ENCODE data around the gene DCUN1D1.

DNA sequence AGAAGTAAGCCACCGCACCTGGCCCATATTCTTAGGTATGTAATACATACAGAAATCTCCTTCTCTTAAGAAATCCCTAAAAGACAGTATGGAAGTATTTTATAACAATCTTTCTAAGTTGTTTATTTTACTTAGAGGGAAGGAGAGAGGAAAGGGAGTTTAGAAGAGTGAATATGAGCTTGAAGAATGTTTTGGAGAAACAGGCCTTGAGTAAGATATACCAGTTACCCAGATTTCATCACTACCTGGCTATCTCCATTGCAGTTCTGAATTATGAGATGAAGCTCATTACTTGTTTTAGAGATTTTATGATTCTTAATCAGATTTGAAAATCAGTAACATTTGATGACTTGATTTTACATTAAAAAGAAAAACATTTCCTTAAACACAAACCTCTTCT is 71.9 kb downstream of the DCUN1D1 start:
- TF ChIP-seq, protein P1, sequence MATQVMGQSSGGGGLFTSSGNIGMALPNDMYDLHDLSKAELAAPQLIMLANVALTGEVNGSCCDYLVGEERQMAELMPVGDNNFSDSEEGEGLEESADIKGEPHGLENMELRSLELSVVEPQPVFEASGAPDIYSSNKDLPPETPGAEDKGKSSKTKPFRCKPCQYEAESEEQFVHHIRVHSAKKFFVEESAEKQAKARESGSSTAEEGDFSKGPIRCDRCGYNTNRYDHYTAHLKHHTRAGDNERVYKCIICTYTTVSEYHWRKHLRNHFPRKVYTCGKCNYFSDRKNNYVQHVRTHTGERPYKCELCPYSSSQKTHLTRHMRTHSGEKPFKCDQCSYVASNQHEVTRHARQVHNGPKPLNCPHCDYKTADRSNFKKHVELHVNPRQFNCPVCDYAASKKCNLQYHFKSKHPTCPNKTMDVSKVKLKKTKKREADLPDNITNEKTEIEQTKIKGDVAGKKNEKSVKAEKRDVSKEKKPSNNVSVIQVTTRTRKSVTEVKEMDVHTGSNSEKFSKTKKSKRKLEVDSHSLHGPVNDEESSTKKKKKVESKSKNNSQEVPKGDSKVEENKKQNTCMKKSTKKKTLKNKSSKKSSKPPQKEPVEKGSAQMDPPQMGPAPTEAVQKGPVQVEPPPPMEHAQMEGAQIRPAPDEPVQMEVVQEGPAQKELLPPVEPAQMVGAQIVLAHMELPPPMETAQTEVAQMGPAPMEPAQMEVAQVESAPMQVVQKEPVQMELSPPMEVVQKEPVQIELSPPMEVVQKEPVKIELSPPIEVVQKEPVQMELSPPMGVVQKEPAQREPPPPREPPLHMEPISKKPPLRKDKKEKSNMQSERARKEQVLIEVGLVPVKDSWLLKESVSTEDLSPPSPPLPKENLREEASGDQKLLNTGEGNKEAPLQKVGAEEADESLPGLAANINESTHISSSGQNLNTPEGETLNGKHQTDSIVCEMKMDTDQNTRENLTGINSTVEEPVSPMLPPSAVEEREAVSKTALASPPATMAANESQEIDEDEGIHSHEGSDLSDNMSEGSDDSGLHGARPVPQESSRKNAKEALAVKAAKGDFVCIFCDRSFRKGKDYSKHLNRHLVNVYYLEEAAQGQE (IDR thresholded peaks at IDR 0.05; ENCODE audit: insufficient replicate concordance, low read depth) = no peak
- TF ChIP-seq, protein P2, sequence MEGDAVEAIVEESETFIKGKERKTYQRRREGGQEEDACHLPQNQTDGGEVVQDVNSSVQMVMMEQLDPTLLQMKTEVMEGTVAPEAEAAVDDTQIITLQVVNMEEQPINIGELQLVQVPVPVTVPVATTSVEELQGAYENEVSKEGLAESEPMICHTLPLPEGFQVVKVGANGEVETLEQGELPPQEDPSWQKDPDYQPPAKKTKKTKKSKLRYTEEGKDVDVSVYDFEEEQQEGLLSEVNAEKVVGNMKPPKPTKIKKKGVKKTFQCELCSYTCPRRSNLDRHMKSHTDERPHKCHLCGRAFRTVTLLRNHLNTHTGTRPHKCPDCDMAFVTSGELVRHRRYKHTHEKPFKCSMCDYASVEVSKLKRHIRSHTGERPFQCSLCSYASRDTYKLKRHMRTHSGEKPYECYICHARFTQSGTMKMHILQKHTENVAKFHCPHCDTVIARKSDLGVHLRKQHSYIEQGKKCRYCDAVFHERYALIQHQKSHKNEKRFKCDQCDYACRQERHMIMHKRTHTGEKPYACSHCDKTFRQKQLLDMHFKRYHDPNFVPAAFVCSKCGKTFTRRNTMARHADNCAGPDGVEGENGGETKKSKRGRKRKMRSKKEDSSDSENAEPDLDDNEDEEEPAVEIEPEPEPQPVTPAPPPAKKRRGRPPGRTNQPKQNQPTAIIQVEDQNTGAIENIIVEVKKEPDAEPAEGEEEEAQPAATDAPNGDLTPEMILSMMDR (IDR thresholded peaks at IDR 0.05; ENCODE audit: insufficient read depth, low read length) = no peak
